WTC11 (cell line): ENCODE results near the gene GPR62.

Source experiments
- CREM ChIP-seq: sonication (generic); formaldehyde crosslinking; IDR thresholded peaks from 2 replicates; pipeline ENCODE4 v1.8.1; 2022; ENCODE audit warnings: mild to moderate bottlenecking, missing genetic modification reagents, moderate library complexity
- CTCF ChIP-seq: fragments of 200-600 bp; IDR thresholded peaks from 2 replicates; pipeline ENCODE4 v1.8.0; 2022; ENCODE audit warnings: antibody characterized with exemption
- NR3C1 ChIP-seq: sonication (generic); formaldehyde crosslinking; conservative IDR thresholded peaks from 2 replicates; pipeline ENCODE4 v1.8.1; 2023; ENCODE audit warnings: low read depth, mild to moderate bottlenecking, missing genetic modification reagents
- SMAD4 ChIP-seq: sonication (generic); formaldehyde crosslinking; IDR thresholded peaks from 2 replicates; pipeline ENCODE4 v1.8.0; 2022; ENCODE audit warnings: mild to moderate bottlenecking, missing genetic modification reagents
- ZBTB43 ChIP-seq: sonication (generic); formaldehyde crosslinking; IDR thresholded peaks from 2 replicates; pipeline ENCODE4 v1.8.1; 2023; ENCODE audit warnings: mild to moderate bottlenecking, missing genetic modification reagents

- TF ChIP-seq CTCF: no peak
- no peak for TF ChIP-seq NR3C1
- TF ChIP-seq ZBTB43: no peak
- no peak for TF ChIP-seq SMAD4 (CRISPR knock-in tag)
- no peak for TF ChIP-seq CREM (CRISPR knock-in tag)
Observed at GRCh38 chr3:51970606-51971300, 15.6 kb downstream of the GPR62 start.
